Breast epithelium (tissue), 4 donors: ENCODE results near the gene MCRIP2. TPM values are rescaled to one million over a fixed set of nuclear protein-coding genes. Genes with fewer than 3 reads are reported as not detected.

Experiments
- DNase-seq, 2 donors: peaks; one replicate each; pipeline ENCODE4 v3.0.0-alpha.2; 2019; ENCODE audit warnings: low spot score in 2 of 2
- H3K27ac ChIP-seq, 2 donors: fragments of 200-600 bp; sonication (generic) in 1 of 2; one replicate each; pipeline ENCODE4 v1.5.1; 2016 to 2019; ENCODE audit warnings: mild to moderate bottlenecking in 1 of 2
- H3K27me3 ChIP-seq, 2 donors: fragments of 200-600 bp; sonication (generic) in 1 of 2; one replicate each; pipeline versions ENCODE4 v1.5.1 to v1.6.0; 2017 to 2019; ENCODE audit warnings: control low read depth in 1 of 2, mild to moderate bottlenecking in 1 of 2
- H3K36me3 ChIP-seq: fragments of 200-600 bp; one replicate; pipeline ENCODE4 v1.5.1; 2019
- H3K4me1 ChIP-seq, 2 donors: fragments of 200-600 bp; sonication (generic); one replicate each; pipeline ENCODE4 v1.5.1; 2016 to 2019; ENCODE audit warnings: control low read depth in 1 of 2
- H3K4me3 ChIP-seq, 3 donors: fragments of 200-600 bp; sonication (generic); 1 replicate in 2 of 3; 2 replicates in 1 of 3; pipeline ENCODE4 v1.5.1; 2016 to 2019; ENCODE audit warnings: mild to moderate bottlenecking in 3 of 3, moderate library complexity in 2 of 3
- H3K9me3 ChIP-seq, 2 donors: fragments of 200-600 bp; sonication (generic) in 1 of 2; one replicate each; pipeline ENCODE4 v1.5.1; 2016 to 2019; ENCODE audit warnings: control low read depth in 1 of 2
- CTCF ChIP-seq, 3 donors: fragments of 450-650 bp; IDR thresholded peaks; one replicate each; pipeline ENCODE4 v1.5.1; 2016 to 2017; ENCODE audit warnings: antibody characterized with exemption in 3 of 3, mild to moderate bottlenecking in 3 of 3, moderate library complexity in 3 of 3
- POLR2A ChIP-seq: fragments of 450-650 bp; IDR thresholded peaks from one replicate; pipeline ENCODE4 v1.6.1; 2016; ENCODE audit warnings: antibody characterized with exemption, mild to moderate bottlenecking, moderate library complexity
- POLR2AphosphoS5 ChIP-seq, 3 donors: sonication (generic); formaldehyde crosslinking; IDR thresholded peaks; one replicate each; pipeline ENCODE4 v1.6.1; 2017; ENCODE audit warnings: antibody characterized with exemption in 3 of 3
- intact Hi-C: fragments of 100-400 bp; cut with DNase I; formaldehyde crosslinking; loops from one replicate; pipeline ENCODE4 v1.15.1; 2023; ENCODE audit warnings: low total_unique reads
- total RNA-seq, 3 donors: library from RNA; depleted of rRNA; stranded (reverse); fragments of >200 nt; gene quantifications; one replicate each; pipeline ENCODE4 v1.1.0, GENCODE V29; 2016

Gene MCRIP2
- total RNA-seq, 3 donors from 2014 or later, result 26.8 to 39.7 (median 34.9) TPM

GRCh38 chr16:693364-693763 lies 51.7 kb downstream of the MCRIP2 start:
- H3K27ac ChIP-seq, result peak overlapping the region in 1 of 2 donors; percentile 19
- H3K4me3 ChIP-seq, result peak overlapping the region in 1 of 3 donors; percentile 68
- H3K4me1 ChIP-seq, result peaks cover 24 to 29% of the 10 kb centered on the region in 2 donors
- TF ChIP-seq POLR2A (no peak), POLR2AphosphoS5 (IDR thresholded peaks at IDR 0.05) (no peak), CTCF (IDR thresholded peaks at IDR 0.05) (no peak)
- no peaks in the 10 kb centered on the region for H3K36me3 ChIP-seq
- no peaks in the 10 kb centered on the region for H3K9me3 ChIP-seq
- peaks cover 15 to 39% of the 10 kb centered on the region in 2 donors for H3K27me3 ChIP-seq
- DNase-seq, result no peak
- intact Hi-C loops, result no loop called here

GRCh38 chr16:693766-694165 lies 52.1 kb downstream of the MCRIP2 start:
- Histone ChIP-seq H3K9me3 (no peaks in the 10 kb centered on the region), H3K4me1 (peaks cover 24 to 29% of the 10 kb centered on the region in 2 donors), H3K27ac (peak overlapping the region in 1 of 2 donors; percentile 19), H3K4me3 (peak overlapping the region in 2 of 3 donors; percentile 51 to 68), H3K27me3 (peaks cover 15 to 39% of the 10 kb centered on the region in 2 donors), H3K36me3 (no peaks in the 10 kb centered on the region)
- TF ChIP-seq POLR2A, result no peak
- no peak for TF ChIP-seq CTCF (IDR thresholded peaks at IDR 0.05)
- TF ChIP-seq POLR2AphosphoS5 (IDR thresholded peaks at IDR 0.05), result no peak
- DNase-seq, result no peak
- intact Hi-C loops, result no loop called here

GRCh38 chr16:694187-694862 lies 52.7 kb downstream of the MCRIP2 start:
- Histone ChIP-seq H3K9me3 (no peaks in the 10 kb centered on the region), H3K4me3 (peak overlapping the region in 2 of 3 donors; percentile 51 to 68), H3K27ac (no peak overlapping the region), H3K27me3 (peaks cover 15 to 44% of the 10 kb centered on the region in 2 donors), H3K36me3 (no peaks in the 10 kb centered on the region), H3K4me1 (peaks cover 19 to 24% of the 10 kb centered on the region in 2 donors)
- intact Hi-C loops, result no loop called here
- DNase-seq, result no peak
- TF ChIP-seq POLR2A (no peak), POLR2AphosphoS5 (IDR thresholded peaks at IDR 0.05) (no peak), CTCF (IDR thresholded peaks at IDR 0.05) (no peak)

- no peak for TF ChIP-seq POLR2AphosphoS5 (IDR thresholded peaks at IDR 0.05)
- no peak for TF ChIP-seq POLR2A
- no peak for TF ChIP-seq CTCF (IDR thresholded peaks at IDR 0.05)
- H3K36me3 ChIP-seq, result no peaks in the 10 kb centered on the region
- peak overlapping the region in 2 of 3 donors; percentile 51 to 68 for H3K4me3 ChIP-seq
- H3K4me1 ChIP-seq, result peaks cover 14 to 19% of the 10 kb centered on the region in 2 donors
- intact Hi-C loops, result no loop called here
- peaks cover 15 to 49% of the 10 kb centered on the region in 2 donors for H3K27me3 ChIP-seq
- no peaks in the 10 kb centered on the region for H3K9me3 ChIP-seq
- peak overlapping the region in 1 of 2 donors; percentile 52 for H3K27ac ChIP-seq
- DNase-seq, result no peak
Observed at GRCh38 chr16:694863-695354, 53.3 kb downstream of the MCRIP2 start.

GRCh38 chr16:695355-696089 lies 53.9 kb downstream of the MCRIP2 start:
- Histone ChIP-seq H3K9me3 (no peaks in the 10 kb centered on the region), H3K27me3 (peaks cover 15 to 56% of the 10 kb centered on the region in 2 donors), H3K4me3 (peak overlapping the region in 2 of 3 donors; percentile 51 to 68), H3K27ac (peak overlapping the region in 1 of 2 donors; percentile 38), H3K36me3 (no peaks in the 10 kb centered on the region), H3K4me1 (peaks cover 14 to 19% of the 10 kb centered on the region in 2 donors)
- intact Hi-C loops, result no loop called here
- no peak for TF ChIP-seq CTCF (IDR thresholded peaks at IDR 0.05)
- TF ChIP-seq POLR2A, result no peak
- TF ChIP-seq POLR2AphosphoS5 (IDR thresholded peaks at IDR 0.05), result no peak
- DNase-seq, result peak; percentile 49 to 74
